HEK293 (cell line): ENCODE results near the gene DCLK1.

ENCODE experiments used
- CTCF ChIA-PET: fragments of 350-600 bp; formaldehyde crosslinking; extraction: SDS; loops from one replicate; lab custom pipeline; 2021; ENCODE audit warnings: antibody characterized with exemption; lab: Yijun Ruan, JAX
- POLR2A ChIA-PET: fragments of 300-600 bp; formaldehyde crosslinking; extraction: SDS; loops from one replicate; lab custom pipeline; 2020; ENCODE audit warnings: antibody characterized with exemption, inconsistent platforms; lab: Yijun Ruan, JAX
- H3K27ac ChIP-seq: fragments of 200-500 bp; sonication (Bioruptor generic); 2 replicates; pipeline ENCODE4 v1.5.1; 2014; ENCODE audit warnings: low read depth, low read length, control low read depth, inconsistent platforms; ENCODE audit errors: extremely low read depth
- H3K36me3 ChIP-seq, 2 experiments: fragments of 200-500 bp in 1 of 2; sonication (Bioruptor generic) in 1 of 2; 1 replicate in 1 of 2; 2 replicates in 1 of 2; pipeline ENCODE4 v1.5.1; 2014 to 2017; ENCODE audit warnings: inconsistent platforms in 2 of 2, low read length in 2 of 2; ENCODE audit not compliant: control insufficient read depth in 2 of 2, insufficient read depth in 1 of 2
- H3K4me1 ChIP-seq: fragments of 200-500 bp; sonication (Bioruptor generic); 2 replicates; pipeline ENCODE4 v1.5.1; 2014; ENCODE audit warnings: mild to moderate bottlenecking, low read length, inconsistent platforms; ENCODE audit not compliant: control insufficient read depth, insufficient read depth
- H3K4me3 ChIP-seq: 2 replicates; pipeline ENCODE4 v1.5.1; 2011; ENCODE audit warnings: low read depth, mild to moderate bottlenecking, control low read depth, low read length, moderate library complexity
- H3K9me3 ChIP-seq: fragments of 200-500 bp; sonication (Bioruptor generic); 2 replicates; pipeline ENCODE4 v1.5.1; 2014; ENCODE audit warnings: low read depth, low read length, inconsistent platforms; ENCODE audit not compliant: control insufficient read depth, insufficient read depth
- ELK4 ChIP-seq: IDR thresholded peaks from 2 replicates; pipeline ENCODE4 v1.6.1; 2011; ENCODE audit warnings: mild to moderate bottlenecking, low read depth, low read length, borderline replicate concordance
- HIC1 ChIP-seq: fragments of 450-650 bp; formaldehyde crosslinking; IDR thresholded peaks from 2 replicates; pipeline ENCODE4 v1.5.1; 2016; ENCODE audit warnings: missing biosample characterization, missing genetic modification characterization
- HOXA7 ChIP-seq: sonication (generic); formaldehyde crosslinking; IDR thresholded peaks from 2 replicates; pipeline ENCODE4 v1.8.1; 2022; ENCODE audit warnings: missing genetic modification reagents, borderline replicate concordance
- IKZF3 ChIP-seq: fragments of 450-650 bp; IDR thresholded peaks from 2 replicates; pipeline ENCODE4 v1.5.0; 2018; ENCODE audit warnings: missing biosample characterization, mild to moderate bottlenecking, missing genetic modification characterization, moderate library complexity
- KLF10 ChIP-seq: fragments of 450-650 bp; IDR thresholded peaks from 2 replicates; pipeline ENCODE4 v1.5.1; 2018; ENCODE audit warnings: missing biosample characterization, mild to moderate bottlenecking, missing genetic modification characterization
- MEIS1 ChIP-seq: sonication (generic); formaldehyde crosslinking; IDR thresholded peaks from 2 replicates; pipeline ENCODE4 v1.8.1; 2022; ENCODE audit warnings: missing genetic modification reagents, mild to moderate bottlenecking, borderline replicate concordance
- MYNN ChIP-seq: fragments of 450-650 bp; formaldehyde crosslinking; IDR thresholded peaks from 2 replicates; pipeline ENCODE4 v1.5.1; 2016; ENCODE audit warnings: missing biosample characterization, missing genetic modification characterization, borderline replicate concordance
- SP7 ChIP-seq: fragments of 450-650 bp; formaldehyde crosslinking; IDR thresholded peaks from 2 replicates; pipeline ENCODE4 v1.5.1; 2016; ENCODE audit warnings: missing biosample characterization, missing genetic modification characterization
- TSHZ1 ChIP-seq: fragments of 450-650 bp; formaldehyde crosslinking; IDR thresholded peaks from 2 replicates; pipeline ENCODE4 v1.5.1; 2016; ENCODE audit warnings: missing biosample characterization, missing genetic modification characterization, borderline replicate concordance
- YY2 ChIP-seq: fragments of 450-650 bp; formaldehyde crosslinking; IDR thresholded peaks from 2 replicates; pipeline ENCODE4 v1.5.1; 2016; ENCODE audit warnings: missing biosample characterization, missing genetic modification characterization
- ZIC2 ChIP-seq: fragments of 450-650 bp; formaldehyde crosslinking; IDR thresholded peaks from 2 replicates; pipeline ENCODE4 v1.5.1; 2016; ENCODE audit warnings: missing biosample characterization, missing genetic modification characterization
- ZNF140 ChIP-seq: fragments of 450-650 bp; formaldehyde crosslinking; IDR thresholded peaks from 2 replicates; pipeline ENCODE4 v1.5.1; 2016; ENCODE audit warnings: missing biosample characterization, missing genetic modification characterization
- ZNF560 ChIP-seq: fragments of 450-650 bp; formaldehyde crosslinking; IDR thresholded peaks from 2 replicates; pipeline ENCODE4 v1.5.1; 2017; ENCODE audit warnings: missing biosample characterization, missing genetic modification characterization, borderline replicate concordance
- ZNF76 ChIP-seq: fragments of 450-650 bp; formaldehyde crosslinking; IDR thresholded peaks from 2 replicates; pipeline ENCODE4; 2016; ENCODE audit warnings: low read depth, missing biosample characterization, missing genetic modification characterization, borderline replicate concordance
- ZNF776 ChIP-seq: fragments of 450-650 bp; formaldehyde crosslinking; IDR thresholded peaks from 2 replicates; pipeline ENCODE4 v1.5.0; 2017; ENCODE audit warnings: missing biosample characterization, missing genetic modification characterization, borderline replicate concordance
- TF ChIP-seq, protein P1 (sequence below): fragments of 450-650 bp; formaldehyde crosslinking; IDR thresholded peaks from 2 replicates; pipeline ENCODE4 v1.5.1; 2016; ENCODE audit warnings: missing biosample characterization, missing genetic modification characterization
- TF ChIP-seq, protein P2 (sequence below): fragments of 450-650 bp; formaldehyde crosslinking; IDR thresholded peaks from 2 replicates; pipeline ENCODE4 v1.5.1; 2016; ENCODE audit warnings: missing biosample characterization, missing genetic modification characterization

Gene DCLK1

GRCh38 chr13:35988648-35989081 is 142.5 kb downstream of the DCLK1 start:
- POLR2A ChIA-PET: no interaction called here
- no peak overlapping the region for H3K27ac ChIP-seq
- H3K9me3 ChIP-seq: no peaks in the 10 kb centered on the region
- no peaks in the 10 kb centered on the region for H3K36me3 ChIP-seq
- no peaks in the 10 kb centered on the region for H3K4me1 ChIP-seq
- H3K4me3 ChIP-seq: no peak overlapping the region
- CTCF ChIA-PET: interaction anchor here (1.0 kb wide), 1 partner anchor 294 kb away, joined by 5 read pairs; no protein-coding TSS in a partner anchor
- TF ChIP-seq MYNN (tag by site-specific recombination) (no peak), IKZF3 (tag by site-specific recombination) (no peak), ZNF560 (no peak), ZNF776 (no peak), ZIC2 (no peak), MEIS1 (no peak), HOXA7 (no peak), ZNF76 (tag by site-specific recombination) (no peak), SP7 (no peak), TSHZ1 (tag by site-specific recombination) (no peak), KLF10 (no peak), ZNF140 (tag by site-specific recombination) (no peak), HIC1 (tag by site-specific recombination) (no peak), ELK4 (no peak), YY2 (tag by site-specific recombination) (no peak)
- TF ChIP-seq, protein P1, sequence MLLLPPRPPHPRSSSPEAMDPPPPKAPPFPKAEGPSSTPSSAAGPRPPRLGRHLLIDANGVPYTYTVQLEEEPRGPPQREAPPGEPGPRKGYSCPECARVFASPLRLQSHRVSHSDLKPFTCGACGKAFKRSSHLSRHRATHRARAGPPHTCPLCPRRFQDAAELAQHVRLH (tag by site-specific recombination): no peak
- TF ChIP-seq, protein P2, sequence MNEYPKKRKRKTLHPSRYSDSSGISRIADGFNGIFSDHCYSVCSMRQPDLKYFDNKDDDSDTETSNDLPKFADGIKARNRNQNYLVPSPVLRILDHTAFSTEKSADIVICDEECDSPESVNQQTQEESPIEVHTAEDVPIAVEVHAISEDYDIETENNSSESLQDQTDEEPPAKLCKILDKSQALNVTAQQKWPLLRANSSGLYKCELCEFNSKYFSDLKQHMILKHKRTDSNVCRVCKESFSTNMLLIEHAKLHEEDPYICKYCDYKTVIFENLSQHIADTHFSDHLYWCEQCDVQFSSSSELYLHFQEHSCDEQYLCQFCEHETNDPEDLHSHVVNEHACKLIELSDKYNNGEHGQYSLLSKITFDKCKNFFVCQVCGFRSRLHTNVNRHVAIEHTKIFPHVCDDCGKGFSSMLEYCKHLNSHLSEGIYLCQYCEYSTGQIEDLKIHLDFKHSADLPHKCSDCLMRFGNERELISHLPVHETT (tag by site-specific recombination): no peak
